Kidney (tissue), 22 donors: ENCODE measurements around the gene FUT1. TPM values are rescaled to one million over a fixed set of nuclear protein-coding genes. Genes with fewer than 3 reads are reported as not detected.

ENCODE experiments used
- DNase-seq, 5 donors: peaks; one replicate each; pipeline ENCODE4 v3.0.0-alpha.2; 2013 to 2020
- FAIRE-seq: peaks from 2 replicates; lab custom pipeline; 2012; peaks lifted over from hg19 to GRCh38; lab: Jason Lieb, UNC
- H3K27ac ChIP-seq, 2 donors: one replicate each; pipeline ENCODE4 v1.7.0; 2013; ENCODE audit warnings: low read depth in 2 of 2, low read length in 2 of 2, inconsistent platforms in 1 of 2
- H3K27me3 ChIP-seq: one replicate; pipeline ENCODE4 v1.7.1; 2013; ENCODE audit warnings: low read length, inconsistent platforms; ENCODE audit not compliant: control insufficient read depth, insufficient read depth
- H3K36me3 ChIP-seq, 3 donors: one replicate each; pipeline versions ENCODE4 v1.7.0 to v1.7.1; 2013; ENCODE audit warnings: low read length in 3 of 3, control low read depth in 1 of 3, inconsistent platforms in 1 of 3; ENCODE audit not compliant: insufficient read depth in 3 of 3, control insufficient read depth in 2 of 3
- H3K4me1 ChIP-seq, 3 donors: one replicate each; pipeline versions ENCODE4 v1.7.0 to v1.7.1; 2013; ENCODE audit warnings: low read length in 3 of 3, inconsistent platforms in 1 of 3, low read depth in 1 of 3; ENCODE audit not compliant: control insufficient read depth in 2 of 3, insufficient read depth in 2 of 3
- H3K4me3 ChIP-seq, 3 donors: one replicate each; pipeline versions ENCODE4 v1.7.0 to v1.8.1; 2013; ENCODE audit warnings: low read length in 3 of 3, control low read depth in 1 of 3, inconsistent platforms in 1 of 3
- H3K9ac ChIP-seq, 3 donors: one replicate each; pipeline versions ENCODE4 v1.7.0 to v1.7.1; 2013; ENCODE audit warnings: low read length in 3 of 3, control low read depth in 1 of 3, inconsistent platforms in 1 of 3
- H3K9me3 ChIP-seq, 3 donors: one replicate each; pipeline versions ENCODE4 v1.7.0 to v1.7.1; 2013; ENCODE audit warnings: low read length in 3 of 3, control low read depth in 1 of 3, inconsistent platforms in 1 of 3; ENCODE audit not compliant: control insufficient read depth in 2 of 3, insufficient read depth in 1 of 3
- intact Hi-C: fragments of 100-400 bp; cut with DNase I; formaldehyde crosslinking; loops from one replicate; pipeline ENCODE4 v1.11.1; 2022
- long read RNA-seq, 10 donors: library from polyadenylated mRNA in 1 of 10; unstranded in 1 of 10; transcript quantifications; one replicate each; pipeline ENCODE4 v2.0.0 and lab custom pipeline, GENCODE V29; 2021 to 2026
- polyA plus RNA-seq: library from polyadenylated mRNA; stranded (reverse); fragments of 350-450 nt; fragmentation: Illumina TruSeq; extraction: RNeasy Lipid Tissue Mini Kit (QIAGEN cat#74804); gene quantifications from one replicate; pipeline ENCODE4 v1.2.3, GENCODE V29; 2014; ENCODE audit warnings: low read depth, low replicate concordance; ENCODE audit not compliant: insufficient read depth
- total RNA-seq: library from RNA; stranded (reverse); fragmentation: NEBNext Ultra II Directional; extraction: Animal tissue kit (Norgen Biotek cat#: 25700); gene quantifications from one replicate; pipeline ENCODE4 v1.2.1, GENCODE V29; 2021
- TF ChIP-seq, protein P1 (sequence below): IDR thresholded peaks from 3 replicates; pipeline ENCODE4 v1.5.1; 2012; ENCODE audit warnings: mild to moderate bottlenecking, moderate library complexity, borderline replicate concordance; ENCODE audit not compliant: insufficient read depth; ENCODE audit errors: extremely low read depth
- donor health status: control.
- donor health status: control.
- donor health status: control.
- donor health status: control.
- donor health status: control.
- donor health status: DM: yes; HTN: yes; CAD: no.
- donor health status: Normal renal cell carcinoma (clear cell type).

Gene FUT1
- 4.3 TPM for total RNA-seq
- 2.3 TPM for polyA plus RNA-seq
- long read RNA-seq, donor 1 = 0 reads
- long read RNA-seq, donor 2 = 0 reads
- long read RNA-seq, donor 3 = 0 reads
- long read RNA-seq, donor 4 = 0 reads
- long read RNA-seq, donor 5 = 0 reads
- long read RNA-seq, donor 6 = 0 reads
- long read RNA-seq, donor 7, partial matches to known transcripts = 1 of 4 reads
- long read RNA-seq, donor 7, other reads (novel, unspliced or antisense) = 3 of 4 reads
- long read RNA-seq, donor 8, partial matches to known transcripts = 0 of 1 reads
- long read RNA-seq, donor 8, other reads (novel, unspliced or antisense) = 0 of 1 reads
- long read RNA-seq, donor 9, partial matches to known transcripts = 0 of 1 reads
- long read RNA-seq, donor 9, other reads (novel, unspliced or antisense) = 0 of 1 reads
- long read RNA-seq, donor 10 = 0 reads

DNA sequence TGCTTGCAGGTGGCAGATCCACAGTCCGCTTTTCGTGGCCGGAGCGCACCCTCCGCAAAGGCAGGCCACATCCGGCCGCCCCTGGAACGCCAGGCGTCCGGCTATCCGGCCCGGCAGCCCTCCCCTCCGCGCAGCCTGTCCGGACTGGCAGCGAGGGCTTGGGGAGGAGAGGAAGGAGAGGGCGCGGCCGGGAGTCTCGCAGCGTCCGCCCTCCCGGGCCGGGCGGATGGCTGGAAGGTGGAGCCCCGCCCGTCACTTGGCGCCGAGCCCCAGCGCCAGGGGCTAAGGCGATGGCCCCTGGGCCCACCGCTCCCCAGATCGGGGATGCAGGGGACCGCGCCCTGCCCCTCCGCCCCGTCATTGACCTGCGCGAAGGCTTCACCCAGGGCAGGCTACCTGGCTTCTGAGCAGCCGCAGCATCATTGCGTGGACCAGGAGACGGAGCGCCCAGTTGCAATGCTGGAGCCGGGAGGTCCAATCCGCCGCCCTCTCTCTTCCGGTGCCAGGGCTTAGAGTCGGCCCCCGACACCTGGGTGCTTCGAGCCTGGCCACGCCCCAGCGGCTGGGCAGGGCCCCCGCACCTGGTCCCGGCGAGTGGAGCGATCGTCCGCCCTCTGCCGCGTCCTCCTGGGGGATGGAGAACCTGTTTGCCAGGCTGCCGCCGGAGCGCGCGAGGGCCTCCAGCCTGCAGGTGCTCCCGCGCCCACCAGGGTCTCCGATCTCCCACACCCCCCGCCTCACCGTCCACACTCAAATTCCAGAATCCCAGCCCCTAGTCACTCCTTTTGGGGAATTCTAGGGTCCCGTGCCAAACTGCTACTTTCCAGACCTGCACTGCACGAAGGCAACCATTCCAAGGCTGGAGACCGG lies at the start of gene FUT1:
FUT1 (minus strand) TSS at position 146 of the 870 bp plus-strand sequence. CDS start 1,360 bp downstream, outside the sequence.
- TF ChIP-seq, protein P1, sequence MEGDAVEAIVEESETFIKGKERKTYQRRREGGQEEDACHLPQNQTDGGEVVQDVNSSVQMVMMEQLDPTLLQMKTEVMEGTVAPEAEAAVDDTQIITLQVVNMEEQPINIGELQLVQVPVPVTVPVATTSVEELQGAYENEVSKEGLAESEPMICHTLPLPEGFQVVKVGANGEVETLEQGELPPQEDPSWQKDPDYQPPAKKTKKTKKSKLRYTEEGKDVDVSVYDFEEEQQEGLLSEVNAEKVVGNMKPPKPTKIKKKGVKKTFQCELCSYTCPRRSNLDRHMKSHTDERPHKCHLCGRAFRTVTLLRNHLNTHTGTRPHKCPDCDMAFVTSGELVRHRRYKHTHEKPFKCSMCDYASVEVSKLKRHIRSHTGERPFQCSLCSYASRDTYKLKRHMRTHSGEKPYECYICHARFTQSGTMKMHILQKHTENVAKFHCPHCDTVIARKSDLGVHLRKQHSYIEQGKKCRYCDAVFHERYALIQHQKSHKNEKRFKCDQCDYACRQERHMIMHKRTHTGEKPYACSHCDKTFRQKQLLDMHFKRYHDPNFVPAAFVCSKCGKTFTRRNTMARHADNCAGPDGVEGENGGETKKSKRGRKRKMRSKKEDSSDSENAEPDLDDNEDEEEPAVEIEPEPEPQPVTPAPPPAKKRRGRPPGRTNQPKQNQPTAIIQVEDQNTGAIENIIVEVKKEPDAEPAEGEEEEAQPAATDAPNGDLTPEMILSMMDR = no peak

DNA sequence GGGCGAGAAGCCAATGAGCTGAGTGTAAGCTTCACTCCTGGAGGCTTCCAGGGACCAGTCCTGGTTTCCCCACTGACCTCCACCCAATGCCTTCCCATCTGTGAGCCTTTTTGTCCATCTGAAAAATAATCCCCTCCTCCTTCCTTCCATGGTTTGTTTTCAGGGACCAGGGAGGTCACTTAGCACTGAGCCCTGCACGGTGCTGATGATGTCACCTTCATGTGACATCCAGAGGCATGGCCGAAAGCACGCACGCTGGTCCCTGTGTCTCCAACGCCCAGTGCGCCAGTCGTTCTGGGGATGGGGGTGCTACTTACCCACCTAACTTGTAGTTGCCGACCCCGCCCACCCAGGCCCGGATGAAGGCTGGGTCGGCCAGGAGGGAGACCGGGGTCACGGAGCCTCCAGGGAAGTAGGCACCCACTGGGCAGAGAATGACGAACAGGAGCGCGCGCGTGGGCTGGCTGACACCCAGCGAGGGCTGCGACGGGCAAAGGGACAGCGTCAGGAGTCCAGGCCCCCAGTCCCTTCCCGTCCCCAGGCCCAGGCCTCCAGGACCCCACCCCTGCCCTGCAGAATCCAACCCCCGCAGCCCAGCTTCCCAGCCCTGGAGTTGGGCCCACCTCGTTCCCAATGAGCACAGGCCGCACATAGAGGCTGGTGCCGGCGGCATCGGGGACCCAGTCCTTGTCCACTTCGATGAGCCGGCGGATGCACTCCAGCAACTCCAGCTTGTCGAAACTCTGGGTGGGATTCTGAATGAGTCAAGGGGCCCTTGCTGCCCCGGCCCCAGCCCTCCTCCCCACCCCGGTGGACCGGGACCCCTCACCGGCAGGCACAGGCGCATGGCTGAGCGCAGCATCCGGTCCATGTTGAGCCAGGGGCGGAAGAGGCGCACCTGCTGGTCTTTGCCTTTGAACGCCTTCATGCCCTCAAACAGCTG lies 47.2 kb upstream of the FUT1 start:
- FAIRE-seq (no peak), DNase-seq (no peak)
- intact Hi-C loops = loop anchor here (10.0 kb wide), 1 partner anchor 175 kb away; no protein-coding TSS in a partner anchor
- no peak overlapping the region for H3K4me3 ChIP-seq
- H3K36me3 ChIP-seq = no peaks in the 10 kb centered on the region
- H3K9ac ChIP-seq = no peak overlapping the region
- no peak overlapping the region for H3K27ac ChIP-seq
- no peaks in the 10 kb centered on the region for H3K27me3 ChIP-seq
- peaks cover 0 to 7% (median 4%) of the 10 kb centered on the region in 3 donors for H3K4me1 ChIP-seq
- H3K9me3 ChIP-seq = no peaks in the 10 kb centered on the region
- TF ChIP-seq, protein P1 = no peak

More for the DNA sequence above, at the start of gene FUT1:
- FAIRE-seq (no peak), DNase-seq (peak; percentile 91 to 93 (median 92))
- Histone ChIP-seq H3K27ac (peak within 1 kb of the TSS; percentile 32 to 80), H3K9ac (peak within 1 kb of the TSS; percentile 18 to 55 (median 46)), H3K4me1 (peaks cover 0 to 6% (median 5%) of the 10 kb centered on the region in 3 donors), H3K36me3 (no peaks in the 10 kb centered on the region), H3K4me3 (peak within 1 kb of the TSS; percentile 52 to 62 (median 58)), H3K9me3 (no peaks in the 10 kb centered on the region), H3K27me3 (peaks cover 3% of the 10 kb centered on the region)
- intact Hi-C loops = no loop called here

GRCh38 chr19:48798937-48799336 lies 46.5 kb upstream of the FUT1 start:
- Histone ChIP-seq H3K36me3 (no peaks in the 10 kb centered on the region), H3K27me3 (no peaks in the 10 kb centered on the region), H3K9ac (no peak overlapping the region), H3K4me3 (no peak overlapping the region), H3K9me3 (no peaks in the 10 kb centered on the region), H3K4me1 (peaks cover 0 to 7% (median 5%) of the 10 kb centered on the region in 3 donors), H3K27ac (no peak overlapping the region)
- no peak for DNase-seq
- no peak for FAIRE-seq
- intact Hi-C loops = loop anchor here (10.0 kb wide), 1 partner anchor 176 kb away; no protein-coding TSS in a partner anchor
- TF ChIP-seq, protein P1 = no peak
